ENCODE data around the gene CPT1C.

The CPT1C gene

DNA sequence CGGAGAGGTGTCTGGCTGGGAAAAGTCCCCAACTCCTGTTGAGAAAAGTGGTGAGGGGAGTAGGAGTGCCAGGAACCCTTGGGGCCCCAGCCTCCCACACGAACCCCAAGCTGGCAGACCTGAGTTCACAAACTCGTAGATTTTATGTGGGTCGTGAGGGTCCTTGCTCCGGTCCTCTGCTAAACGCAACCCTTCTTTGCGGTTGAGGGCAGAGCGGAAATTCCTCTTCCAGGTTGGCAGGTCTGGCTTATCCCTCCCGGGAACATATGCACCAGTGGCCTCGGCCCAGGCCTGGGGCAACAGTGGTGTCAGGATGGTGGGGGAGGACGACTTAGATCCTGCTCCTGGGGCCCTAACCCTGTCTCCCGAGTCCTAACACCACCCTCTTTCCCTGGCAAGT, 27.7 kb upstream of the CPT1C start:
- Histone ChIP-seq H3K27me3 (ENCODE audit: insufficient read depth, low read depth) (no peaks in the 10 kb centered on the region), H3K4me2 (peak overlapping the region; percentile 75), H3K79me2 (ENCODE audit: insufficient read depth, low read depth) (peaks cover 31% of the 10 kb centered on the region), H3K4me1 (ENCODE audit: low read depth, poor library complexity, severe bottlenecking) (peaks cover 24% of the 10 kb centered on the region), H3K36me3 (ENCODE audit: insufficient read depth) (no peaks in the 10 kb centered on the region), H3K4me3 (IDR thresholded peaks at IDR 0.05; ENCODE audit: insufficient read depth, low read depth, low read length) (no peak overlapping the region), H4K20me1 (ENCODE audit: insufficient read depth) (no peaks in the 10 kb centered on the region), H3K27ac (peak overlapping the region; percentile 86), H3K9ac (peak overlapping the region; percentile 41; the same call in 1 of the 2 replicates), H2AFZ (ENCODE audit: low read depth) (no peak overlapping the region)
- TF ChIP-seq, protein P1, sequence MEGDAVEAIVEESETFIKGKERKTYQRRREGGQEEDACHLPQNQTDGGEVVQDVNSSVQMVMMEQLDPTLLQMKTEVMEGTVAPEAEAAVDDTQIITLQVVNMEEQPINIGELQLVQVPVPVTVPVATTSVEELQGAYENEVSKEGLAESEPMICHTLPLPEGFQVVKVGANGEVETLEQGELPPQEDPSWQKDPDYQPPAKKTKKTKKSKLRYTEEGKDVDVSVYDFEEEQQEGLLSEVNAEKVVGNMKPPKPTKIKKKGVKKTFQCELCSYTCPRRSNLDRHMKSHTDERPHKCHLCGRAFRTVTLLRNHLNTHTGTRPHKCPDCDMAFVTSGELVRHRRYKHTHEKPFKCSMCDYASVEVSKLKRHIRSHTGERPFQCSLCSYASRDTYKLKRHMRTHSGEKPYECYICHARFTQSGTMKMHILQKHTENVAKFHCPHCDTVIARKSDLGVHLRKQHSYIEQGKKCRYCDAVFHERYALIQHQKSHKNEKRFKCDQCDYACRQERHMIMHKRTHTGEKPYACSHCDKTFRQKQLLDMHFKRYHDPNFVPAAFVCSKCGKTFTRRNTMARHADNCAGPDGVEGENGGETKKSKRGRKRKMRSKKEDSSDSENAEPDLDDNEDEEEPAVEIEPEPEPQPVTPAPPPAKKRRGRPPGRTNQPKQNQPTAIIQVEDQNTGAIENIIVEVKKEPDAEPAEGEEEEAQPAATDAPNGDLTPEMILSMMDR (conservative IDR thresholded peaks at IDR 0.05; ENCODE audit: low read depth, low read length) = no peak

DNA sequence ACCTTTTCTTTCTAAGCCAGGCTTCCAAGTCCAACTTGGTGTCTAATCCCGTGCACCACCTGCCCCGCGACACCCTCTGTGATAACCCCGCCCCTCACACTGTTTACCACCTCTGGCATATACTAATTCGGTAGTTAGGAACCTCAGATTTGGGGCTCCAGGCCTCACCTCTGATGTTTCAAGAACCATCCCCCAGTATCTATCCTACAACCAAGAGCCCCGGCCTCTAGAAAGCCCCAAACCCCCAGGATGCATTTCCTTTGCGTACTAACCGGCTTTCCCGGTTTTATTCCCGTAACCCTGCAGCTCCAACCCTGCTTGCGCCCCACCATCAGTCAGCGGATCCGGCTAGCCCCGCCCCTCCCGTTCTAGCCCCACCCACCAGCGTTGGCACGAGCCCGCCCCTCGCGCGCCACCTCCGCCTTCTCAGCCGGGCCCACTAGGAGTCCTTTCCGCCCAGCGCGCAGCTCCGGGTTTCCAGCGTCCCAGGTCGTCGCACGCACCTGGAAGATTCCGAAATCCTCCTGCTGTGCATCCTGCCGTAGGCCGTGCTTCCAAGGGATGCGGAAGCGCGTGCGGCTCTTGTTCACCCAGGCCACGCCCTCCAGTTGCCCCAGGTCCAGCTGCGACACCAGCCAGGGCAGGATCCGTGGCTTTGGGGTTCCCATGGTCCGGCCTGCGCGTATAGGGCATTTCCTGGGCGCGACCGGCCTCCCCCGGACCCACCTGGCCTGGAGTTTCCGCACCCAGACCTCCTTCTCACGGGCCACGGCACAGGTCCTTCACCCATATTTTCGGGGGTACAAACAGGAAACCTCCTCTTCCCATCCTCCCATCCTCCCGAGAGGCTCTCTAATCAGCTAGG, 26.5 kb upstream of the CPT1C start:
- peak overlapping the region; percentile 75 for H3K4me2 ChIP-seq
- H3K9ac ChIP-seq = peak overlapping the region; percentile 41; the same call in 1 of the 2 replicates
- H3K27ac ChIP-seq = peak overlapping the region; percentile 86
- H3K27me3 ChIP-seq (ENCODE audit: insufficient read depth, low read depth) = no peaks in the 10 kb centered on the region
- H3K4me1 ChIP-seq (ENCODE audit: low read depth, poor library complexity, severe bottlenecking) = peaks cover 24% of the 10 kb centered on the region
- H3K4me3 ChIP-seq (IDR thresholded peaks at IDR 0.05; ENCODE audit: insufficient read depth, low read depth, low read length) = no peak overlapping the region
- TF ChIP-seq, protein P1 (conservative IDR thresholded peaks at IDR 0.05; ENCODE audit: low read depth, low read length) = no peak; the same call in 1 of the 2 replicates
- no peaks in the 10 kb centered on the region for H3K36me3 ChIP-seq (ENCODE audit: insufficient read depth)
- peak overlapping the region; percentile 20; the same call in 1 of the 2 replicates for H2AFZ ChIP-seq (ENCODE audit: low read depth)
- H4K20me1 ChIP-seq (ENCODE audit: insufficient read depth) = no peaks in the 10 kb centered on the region
- peaks cover 31% of the 10 kb centered on the region for H3K79me2 ChIP-seq (ENCODE audit: insufficient read depth, low read depth)

DNA sequence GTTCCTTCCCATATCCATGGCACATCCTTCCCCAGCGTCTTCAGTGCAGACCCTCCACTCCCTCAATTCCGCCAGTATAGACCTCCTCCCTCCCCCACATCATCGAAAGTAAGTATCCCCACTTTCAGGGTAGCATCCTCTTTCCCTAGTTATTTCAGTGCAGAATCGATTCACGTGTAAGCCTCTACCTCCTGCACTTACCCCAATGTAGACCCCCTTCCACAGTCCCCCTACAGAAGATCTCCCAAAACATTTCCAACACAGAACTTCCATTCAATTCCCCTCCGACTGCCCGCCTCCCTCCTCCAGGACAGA, 25.9 kb upstream of the CPT1C start:
- Histone ChIP-seq H3K36me3 (ENCODE audit: insufficient read depth) (no peaks in the 10 kb centered on the region), H3K4me1 (ENCODE audit: low read depth, poor library complexity, severe bottlenecking) (peaks cover 24% of the 10 kb centered on the region), H2AFZ (ENCODE audit: low read depth) (peak overlapping the region; percentile 59; the same call in 1 of the 2 replicates), H4K20me1 (ENCODE audit: insufficient read depth) (no peaks in the 10 kb centered on the region), H3K4me2 (peak overlapping the region; percentile 75), H3K4me3 (IDR thresholded peaks at IDR 0.05; ENCODE audit: insufficient read depth, low read depth, low read length) (no peak overlapping the region), H3K27ac (peak overlapping the region; percentile 86), H3K27me3 (ENCODE audit: insufficient read depth, low read depth) (no peaks in the 10 kb centered on the region), H3K79me2 (ENCODE audit: insufficient read depth, low read depth) (peaks cover 31% of the 10 kb centered on the region), H3K9ac (peak overlapping the region; percentile 41; the same call in 1 of the 2 replicates)
- TF ChIP-seq, protein P1 (conservative IDR thresholded peaks at IDR 0.05; ENCODE audit: low read depth, low read length) = no peak

GRCh38 chr19:49665351-49666119, 25.4 kb upstream of the CPT1C start, which contains the start of the genes BCL2L12 and IRF3:
Gene BCL2L12, plus strand, starts transcription at chr19:49665933. Its CDS starts 760 bp downstream, at chr19:49666693.
Gene IRF3, minus strand, starts transcription at chr19:49665857. Its CDS starts 1,019 bp downstream, at chr19:49664838.
- Histone ChIP-seq H3K4me3 (IDR thresholded peaks at IDR 0.05; ENCODE audit: insufficient read depth, low read depth, low read length) (no peak within 1 kb of the TSS), H3K9ac (peak within 1 kb of the TSS; percentile 41; the same call in 1 of the 2 replicates), H3K79me2 (ENCODE audit: insufficient read depth, low read depth) (peaks cover 31% of the 10 kb centered on the region), H3K4me1 (ENCODE audit: low read depth, poor library complexity, severe bottlenecking) (peaks cover 24% of the 10 kb centered on the region), H3K4me2 (peak within 1 kb of the TSS; percentile 83), H3K36me3 (ENCODE audit: insufficient read depth) (no peaks in the 10 kb centered on the region), H3K27ac (peak within 1 kb of the TSS; percentile 86), H3K27me3 (ENCODE audit: insufficient read depth, low read depth) (no peaks in the 10 kb centered on the region), H2AFZ (ENCODE audit: low read depth) (peak within 1 kb of the TSS; percentile 59), H4K20me1 (ENCODE audit: insufficient read depth) (no peaks in the 10 kb centered on the region)
- TF ChIP-seq, protein P1 (conservative IDR thresholded peaks at IDR 0.05; ENCODE audit: low read depth, low read length) = peak; percentile 2; the same call in 1 of the 2 replicates
